H1 (cell line): ENCODE data around the gene RTN4RL2. TPM values are rescaled to one million over a fixed set of nuclear protein-coding genes. Genes with fewer than 3 reads are reported as not detected.

Experiments used
- CTCF ChIA-PET: fragments of 300-600 bp; sonication (Branson Sonifier 250); formaldehyde crosslinking; loops from one replicate; lab custom pipeline; 2021; ENCODE audit not compliant: partially characterized antibody; lab: Charles Lee
- POLR2A ChIA-PET: fragments of 300-600 bp; sonication (Branson Sonifier 250); formaldehyde crosslinking; loops from one replicate; lab custom pipeline; 2021; ENCODE audit warnings: inconsistent platforms; ENCODE audit not compliant: partially characterized antibody; lab: Charles Lee
- DNase-seq, 2 experiments: peaks; one replicate each; pipeline versions ENCODE4 v3.0.0 to v3.0.0-alpha.2; 2010 to 2022; ENCODE audit warnings: low spot score in 2 of 2, low read depth in 1 of 2, mixed read lengths in 1 of 2
- FAIRE-seq: peaks from 2 replicates; lab custom pipeline; 2011; peaks lifted over from hg19 to GRCh38; lab: Jason Lieb, UNC
- H2AFZ ChIP-seq: 2 replicates; pipeline ENCODE4 v1.8.1; 2012; ENCODE audit warnings: low read length, inconsistent platforms
- H2AK5ac ChIP-seq: 2 replicates; pipeline ENCODE4 v1.6.1; 2013; ENCODE audit warnings: low read depth, low read length
- H2BK120ac ChIP-seq: replicated peaks from 2 replicates; pipeline ENCODE3; 2013; ENCODE audit warnings: low read depth, low read length, inconsistent platforms
- H2BK12ac ChIP-seq: 2 replicates; pipeline ENCODE4 v1.6.1; 2013; ENCODE audit warnings: low read depth, low read length
- H2BK15ac ChIP-seq: 2 replicates; pipeline ENCODE4 v1.6.1; 2013; ENCODE audit warnings: low read length
- H2BK20ac ChIP-seq: 2 replicates; pipeline ENCODE4 v1.6.1; 2013; ENCODE audit warnings: low read length
- H2BK5ac ChIP-seq: 2 replicates; pipeline ENCODE4 v1.6.1; 2013; ENCODE audit warnings: low read depth, low read length
- H3K14ac ChIP-seq: 2 replicates; pipeline ENCODE4 v1.6.1; 2013; ENCODE audit warnings: inconsistent platforms; ENCODE audit not compliant: insufficient read length
- H3K18ac ChIP-seq: 2 replicates; pipeline ENCODE4 v1.6.1; 2013; ENCODE audit warnings: low read length; ENCODE audit errors: extremely low read depth
- H3K23ac ChIP-seq: 2 replicates; pipeline ENCODE4 v1.6.1; 2013; ENCODE audit warnings: inconsistent platforms; ENCODE audit not compliant: insufficient read length
- H3K23me2 ChIP-seq: 2 replicates; pipeline ENCODE4 v1.6.1; 2013; ENCODE audit warnings: low read depth, low read length
- H3K27ac ChIP-seq: 2 replicates; pipeline ENCODE4 v1.6.1; 2011; ENCODE audit warnings: low read depth, low read length, inconsistent platforms
- H3K27me3 ChIP-seq, 4 experiments: replicated peaks in 1 of 4; 1 replicate in 1 of 4; 2 replicates in 3 of 4; pipeline versions ENCODE4 v1.6.1 to v1.8.1; 2011 to 2013; ENCODE audit warnings: low read length in 3 of 4, mild to moderate bottlenecking in 3 of 4, inconsistent platforms in 2 of 4, mixed read lengths in 2 of 4, moderate library complexity in 1 of 4; ENCODE audit not compliant: control insufficient read depth in 3 of 4, insufficient read depth in 3 of 4; ENCODE audit errors: extremely low read depth in 1 of 4
- H3K36me3 ChIP-seq, 4 experiments: 2 replicates each; pipeline versions ENCODE4 v1.6.1 to v1.8.1; 2011 to 2013; ENCODE audit warnings: mild to moderate bottlenecking in 4 of 4, low read length in 3 of 4, moderate library complexity in 2 of 4, control low read depth in 1 of 4, inconsistent platforms in 1 of 4; ENCODE audit not compliant: insufficient read depth in 4 of 4, control insufficient read depth in 2 of 4
- H3K4ac ChIP-seq: replicated peaks from 2 replicates; pipeline ENCODE3; 2013; ENCODE audit warnings: low read length, low read depth, mixed read lengths, inconsistent platforms; ENCODE audit not compliant: insufficient read length
- H3K4me1 ChIP-seq, 4 experiments: replicated peaks in 1 of 4; 1 replicate in 1 of 4; 2 replicates in 3 of 4; pipeline versions ENCODE4 v1.6.1 to v1.8.1; 2011 to 2013; ENCODE audit warnings: low read length in 3 of 4, inconsistent platforms in 2 of 4, mixed read lengths in 1 of 4; ENCODE audit not compliant: insufficient read depth in 4 of 4, control insufficient read depth in 3 of 4
- H3K4me2 ChIP-seq, 2 experiments: 2 replicates each; pipeline versions ENCODE4 v1.6.1 to v1.8.1; 2011 to 2013; ENCODE audit warnings: low read depth in 2 of 2, low read length in 2 of 2, control low read depth in 1 of 2, inconsistent platforms in 1 of 2, mild to moderate bottlenecking in 1 of 2; ENCODE audit not compliant: insufficient read depth in 1 of 2
- H3K4me3 ChIP-seq, 4 experiments: fragments of 200-600, 300-600 bp in 1 of 4; sonication (generic), shearing (Covaris generic), sonication (Bioruptor Twin) in 1 of 4; 2 replicates each; pipeline versions ENCODE4 v1.5.1 to v1.8.1; 2011 to 2016; ENCODE audit warnings: low read length in 4 of 4, low read depth in 3 of 4, control low read depth in 2 of 4, inconsistent platforms in 2 of 4, mild to moderate bottlenecking in 2 of 4, mixed read lengths in 1 of 4, moderate library complexity in 1 of 4; ENCODE audit not compliant: insufficient read depth in 2 of 4; ENCODE audit errors: extremely low read depth in 1 of 4
- H3K56ac ChIP-seq: replicated peaks from 2 replicates; pipeline ENCODE3; 2013; ENCODE audit warnings: low read depth, mild to moderate bottlenecking, mixed read lengths, low read length, inconsistent platforms; ENCODE audit not compliant: insufficient read length
- H3K79me1 ChIP-seq: 2 replicates; pipeline ENCODE4 v1.6.1; 2013; ENCODE audit warnings: low read depth, low read length, control low read depth
- H3K79me2 ChIP-seq, 2 experiments: 2 replicates each; pipeline versions ENCODE4 v1.6.1 to v1.8.1; 2012 to 2013; ENCODE audit warnings: low read length in 2 of 2, mild to moderate bottlenecking in 2 of 2, inconsistent platforms in 1 of 2; ENCODE audit not compliant: insufficient read depth in 2 of 2, control insufficient read depth in 1 of 2
- H3K9ac ChIP-seq, 4 experiments: replicated peaks in 1 of 4; 1 replicate in 1 of 4; 2 replicates in 3 of 4; pipeline versions ENCODE4 v1.6.1 to v1.8.1; 2011 to 2013; ENCODE audit warnings: low read depth in 3 of 4, low read length in 3 of 4, control low read depth in 2 of 4, mild to moderate bottlenecking in 2 of 4, moderate library complexity in 2 of 4, inconsistent platforms in 1 of 4; ENCODE audit errors: extremely low read depth in 1 of 4
- H3K9me3 ChIP-seq, 2 experiments: 2 replicates each; pipeline versions ENCODE4 v1.6.1 to v1.8.1; 2012 to 2013; ENCODE audit warnings: mild to moderate bottlenecking in 2 of 2, moderate library complexity in 2 of 2, control low read depth in 1 of 2, inconsistent platforms in 1 of 2, low read depth in 1 of 2, low read length in 1 of 2, mixed read lengths in 1 of 2; ENCODE audit not compliant: insufficient read depth in 2 of 2
- H4K20me1 ChIP-seq, 2 experiments: replicated peaks in 1 of 2; 2 replicates each; pipeline versions ENCODE3 to v1.8.1; 2011 to 2013; ENCODE audit warnings: inconsistent platforms in 2 of 2, low read length in 2 of 2, mild to moderate bottlenecking in 1 of 2; ENCODE audit not compliant: insufficient read depth in 2 of 2, control insufficient read depth in 1 of 2
- H4K5ac ChIP-seq: 2 replicates; pipeline ENCODE4 v1.6.1; 2013; ENCODE audit warnings: low read length, low read depth, mixed read lengths, inconsistent platforms; ENCODE audit not compliant: insufficient read length
- H4K8ac ChIP-seq: 2 replicates; pipeline ENCODE4 v1.8.0; 2013; ENCODE audit warnings: mild to moderate bottlenecking, moderate library complexity, low read length, inconsistent platforms; ENCODE audit not compliant: insufficient read depth; ENCODE audit errors: extremely low read depth
- H4K91ac ChIP-seq: replicated peaks from 2 replicates; pipeline ENCODE3; 2013; ENCODE audit warnings: low read length, mixed read lengths, inconsistent platforms; ENCODE audit not compliant: insufficient read length
- ASH2L ChIP-seq: fragments of 200-600, 300-600 bp; sonication (generic); IDR thresholded peaks from one replicate; pipeline ENCODE4 v1.7.1; 2017; ENCODE audit warnings: low read length
- JUND ChIP-seq: IDR thresholded peaks from 2 replicates; pipeline ENCODE4 v1.6.1; 2011; ENCODE audit warnings: mild to moderate bottlenecking, improper control_type of control experiment, low read length
- RBBP5 ChIP-seq: IDR thresholded peaks from 2 replicates; pipeline ENCODE4 v1.7.1; 2012; ENCODE audit warnings: low read depth, mild to moderate bottlenecking, inconsistent platforms, low read length, moderate library complexity, borderline replicate concordance
- WGBS, 2 experiments: shearing (Covaris generic) in 1 of 2; methylation state at CpG; one replicate each; pipeline versions ENCODE4 v1.1.6 to v1.1.7; 2013 to 2015; ENCODE audit warnings: low lambda C conversion rate in 2 of 2, mixed read lengths in 2 of 2, inconsistent platforms in 1 of 2, low coverage in 1 of 2, missing lambda C conversion rate in 1 of 2; ENCODE audit not compliant: insufficient replicate concordance in 2 of 2, insufficient coverage in 1 of 2, insufficient read length in 1 of 2; ENCODE audit errors: extremely low coverage in 1 of 2, missing lambda C conversion rate in 1 of 2; 5-methylcytosine and 5-hydroxymethylcytosine counted together
- polyA plus RNA-seq, 7 experiments: library from polyadenylated mRNA; depleted of rRNA in 3 of 7; stranded (reverse) in 5 of 7; unstranded in 2 of 7; fragments of >200 nt in 5 of 7; fragments of 200-250 nt in 2 of 7; gene quantifications; 1 replicate in 5 of 7; 2 replicates in 1 of 7; 4 replicates in 1 of 7; pipeline versions ENCODE4 v1.2.1 to v1.2.3, GENCODE V29; 2011 to 2013; ENCODE audit warnings: missing spikeins in 2 of 7, mixed read lengths in 2 of 7
- total RNA-seq: library from RNA; stranded (reverse); fragmentation: NEBNext Ultra II Directional; extraction: Animal tissue kit (Norgen Biotek cat#: 25700); gene quantifications from 2 replicates; pipeline ENCODE4 v1.2.1, GENCODE V29; 2021

The RTN4RL2 gene
- total and polyA plus RNA-seq, 2 of the 8 experiments (the other 6 are each of a cell fraction or from before 2014, with no cell fraction given), result 11.4 to 23.7 TPM

GRCh38 chr11:57499983-57500461 lies 39.7 kb downstream of the RTN4RL2 start:
- Histone ChIP-seq H2AFZ (no peak overlapping the region), H3K14ac (no peak overlapping the region), H3K79me1 (peaks cover 2% of the 10 kb centered on the region; the same call in 1 of the 2 replicates), H3K36me3 (peaks cover 0 to 5% (median 0%) of the 10 kb centered on the region in 4 experiments; a peak in 2 of 8 replicates), H3K4me1 (peaks cover 7 to 18% (median 14%) of the 10 kb centered on the region in 4 experiments), H2BK20ac (0 out of 2 replicates have a peak overlapping the region, but pooled peaks have one; percentile 82), H2BK120ac (no peak overlapping the region), H3K4me3 (peak overlapping the region in 3 of 4 experiments; percentile 5 to 45 (median 16); a peak in 5 of 8 replicates), H3K9me3 (no peaks in the 10 kb centered on the region), H4K20me1 (peaks cover 0 to 2% of the 10 kb centered on the region in 2 experiments), H2BK5ac (peak overlapping the region; percentile 93; the same call in 1 of the 2 replicates), H2BK12ac (peak overlapping the region; percentile 99), H3K27me3 (no peaks in the 10 kb centered on the region), H3K18ac (peak overlapping the region; percentile 97), H3K4ac (peak overlapping the region; percentile 61), H3K9ac (peak overlapping the region in 1 of 4 experiments; percentile 7; a peak in 2 of 7 replicates), H3K56ac (no peak overlapping the region), H3K27ac (no peak overlapping the region), H3K23me2 (peaks cover 2% of the 10 kb centered on the region; the same call in 1 of the 2 replicates), H3K79me2 (no peaks in the 10 kb centered on the region), H3K4me2 (peak overlapping the region; percentile 74 to 87), H2BK15ac (peak overlapping the region; percentile 92; the same call in 1 of the 2 replicates), H4K5ac (no peak overlapping the region), H2AK5ac (peak overlapping the region; percentile 98), H3K23ac (no peak overlapping the region), H4K91ac (peak overlapping the region; percentile 49), H4K8ac (no peak overlapping the region; the same call in 1 of the 2 replicates)
- FAIRE-seq (peak; percentile 57), DNase-seq (no peak)
- POLR2A ChIA-PET, result interaction anchor here (0.6 to 4.3 kb wide), 24 partner anchors 8 to 178 kb away, joined by 3 to 66 read pairs (median 4); partner anchors contain the start of gene SLC43A1
- CTCF ChIA-PET, result interaction anchor here (1.4 to 33.7 kb wide), 7 partner anchors 7 to 59 kb away, joined by 3 to 1146 read pairs (median 5); partner anchors contain the start of genes SLC43A1, SMTNL1 and TIMM10
- peak; percentile 35 for TF ChIP-seq ASH2L
- no peak for TF ChIP-seq JUND
- 0 out of 2 replicates have a peak, but pooled peaks have one; percentile 54 for TF ChIP-seq RBBP5
- 52% methylated on average over 12 of the region's 12 CpGs; no CpG with 5 or more reads in 1 of the 2 experiments for WGBS, 2 experiments
